RWPE2 (cell line): ENCODE measurements around the gene ZBTB3.

Experiments
- ATAC-seq: fragments of 200-7000 bp; cut with Tn5 transposase; 3 replicates; pipeline ENCODE4 v1.9.1; 2021; ENCODE audit warnings: low read depth
- DNase-seq: peaks from one replicate; pipeline ENCODE4 v3.0.0-alpha.2; 2020; ENCODE audit warnings: low spot score
- H3K27ac ChIP-seq: fragments of 450-650 bp; 2 replicates; pipeline ENCODE4 v1.5.1; 2017; ENCODE audit warnings: mild to moderate bottlenecking; ENCODE audit not compliant: poor library complexity, severe bottlenecking
- H3K27me3 ChIP-seq: fragments of 250-450 bp; sonication (Bioruptor Pico); 2 replicates; pipeline ENCODE4 v1.5.1; 2021; ENCODE audit warnings: mild to moderate bottlenecking, moderate library complexity; ENCODE audit not compliant: insufficient read depth, poor library complexity, severe bottlenecking
- H3K36me3 ChIP-seq: fragments of 250-450 bp; sonication (Bioruptor Pico); 2 replicates; pipeline ENCODE4 v1.5.1; 2020; ENCODE audit warnings: low read depth, mild to moderate bottlenecking, moderate library complexity
- H3K4me1 ChIP-seq: fragments of 250-450 bp; sonication (Bioruptor Pico); 2 replicates; pipeline ENCODE4 v1.5.1; 2021; ENCODE audit warnings: mild to moderate bottlenecking, moderate library complexity; ENCODE audit not compliant: insufficient read depth, poor library complexity, severe bottlenecking
- H3K4me3 ChIP-seq: fragments of 250-450 bp; sonication (Bioruptor Pico); 2 replicates; pipeline ENCODE4 v1.5.1; 2021; ENCODE audit warnings: mild to moderate bottlenecking, moderate library complexity; ENCODE audit not compliant: severe bottlenecking
- H3K9me3 ChIP-seq: fragments of 250-450 bp; sonication (Bioruptor Pico); 2 replicates; pipeline ENCODE4 v1.5.1; 2021; ENCODE audit warnings: mild to moderate bottlenecking, moderate library complexity; ENCODE audit not compliant: severe bottlenecking
- TF ChIP-seq, protein P1 (sequence below): fragments of 450-650 bp; IDR thresholded peaks from one replicate; pipeline ENCODE4 v1.5.1; 2017; ENCODE audit warnings: mild to moderate bottlenecking, moderate library complexity; ENCODE audit not compliant: poor library complexity, severe bottlenecking

ZBTB3 gene

DNA sequence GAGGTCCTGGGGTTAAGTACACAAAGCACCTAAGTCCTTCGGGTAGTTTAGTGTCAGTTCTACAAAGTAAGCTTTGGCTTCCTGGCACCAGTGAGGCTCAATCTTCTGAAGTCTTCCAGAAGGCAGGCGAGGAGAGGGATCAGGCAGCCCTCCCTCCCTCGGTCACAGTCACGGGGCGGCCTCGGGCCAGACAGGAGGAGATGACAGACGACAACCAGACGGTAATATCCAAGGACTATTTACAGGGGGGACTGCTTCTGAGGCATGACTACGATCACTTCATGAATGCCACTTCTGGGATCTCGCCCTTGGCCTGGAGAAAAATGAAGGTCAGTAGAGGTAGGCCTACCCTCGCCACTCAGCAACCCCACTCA is 38.2 kb upstream of the ZBTB3 start:
- Histone ChIP-seq H3K4me1 (peaks cover 9% of the 10 kb centered on the region), H3K9me3 (no peaks in the 10 kb centered on the region), H3K4me3 (peak overlapping the region; percentile 97), H3K36me3 (peaks cover 69% of the 10 kb centered on the region), H3K27me3 (no peaks in the 10 kb centered on the region), H3K27ac (peak overlapping the region; percentile 90)
- TF ChIP-seq, protein P1, sequence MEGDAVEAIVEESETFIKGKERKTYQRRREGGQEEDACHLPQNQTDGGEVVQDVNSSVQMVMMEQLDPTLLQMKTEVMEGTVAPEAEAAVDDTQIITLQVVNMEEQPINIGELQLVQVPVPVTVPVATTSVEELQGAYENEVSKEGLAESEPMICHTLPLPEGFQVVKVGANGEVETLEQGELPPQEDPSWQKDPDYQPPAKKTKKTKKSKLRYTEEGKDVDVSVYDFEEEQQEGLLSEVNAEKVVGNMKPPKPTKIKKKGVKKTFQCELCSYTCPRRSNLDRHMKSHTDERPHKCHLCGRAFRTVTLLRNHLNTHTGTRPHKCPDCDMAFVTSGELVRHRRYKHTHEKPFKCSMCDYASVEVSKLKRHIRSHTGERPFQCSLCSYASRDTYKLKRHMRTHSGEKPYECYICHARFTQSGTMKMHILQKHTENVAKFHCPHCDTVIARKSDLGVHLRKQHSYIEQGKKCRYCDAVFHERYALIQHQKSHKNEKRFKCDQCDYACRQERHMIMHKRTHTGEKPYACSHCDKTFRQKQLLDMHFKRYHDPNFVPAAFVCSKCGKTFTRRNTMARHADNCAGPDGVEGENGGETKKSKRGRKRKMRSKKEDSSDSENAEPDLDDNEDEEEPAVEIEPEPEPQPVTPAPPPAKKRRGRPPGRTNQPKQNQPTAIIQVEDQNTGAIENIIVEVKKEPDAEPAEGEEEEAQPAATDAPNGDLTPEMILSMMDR = no peak
- ATAC-seq (no peak), DNase-seq (no peak)

DNA sequence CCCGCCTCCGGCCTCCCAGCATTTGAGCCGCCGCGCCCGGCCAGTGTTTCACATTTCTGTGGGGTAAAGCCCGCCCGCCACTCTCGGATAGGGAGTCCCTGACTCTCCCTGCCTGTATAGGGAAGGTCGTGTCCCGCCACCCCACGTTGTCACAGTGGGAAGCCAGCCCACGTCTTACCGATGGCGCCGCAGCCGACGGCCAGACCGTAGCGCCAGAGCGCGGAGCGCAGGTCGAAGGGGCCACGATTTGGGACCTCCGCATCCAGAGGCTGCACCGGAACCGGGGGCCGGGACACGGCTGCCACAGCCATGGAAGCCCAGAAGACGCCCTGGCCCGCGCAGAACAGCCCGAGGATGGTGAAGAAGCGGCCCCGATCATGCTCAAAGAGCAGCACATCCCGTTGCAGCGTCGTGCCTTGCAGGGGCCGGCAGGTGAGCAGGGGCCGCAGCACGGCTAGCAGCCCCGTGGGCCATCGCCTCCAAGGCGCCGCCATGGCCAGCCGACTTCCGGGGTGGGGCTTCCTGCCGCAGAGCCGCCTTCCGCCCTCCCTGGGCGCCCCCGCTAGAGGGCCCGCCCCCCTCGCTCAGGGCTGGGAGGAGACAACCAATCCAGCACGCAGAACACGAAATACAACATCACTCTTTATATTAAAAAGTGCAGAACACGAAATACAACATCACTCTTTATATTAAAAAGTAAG is 37.7 kb upstream of the ZBTB3 start, which contains the start of gene TMEM223:
Gene TMEM223 (minus strand): TSS at position 506 of the 701 bp plus-strand sequence. CDS start 12 bp downstream, at position 494.
- ATAC-seq (peak; percentile 80), DNase-seq (peak; percentile 85)
- Histone ChIP-seq H3K27ac (peak within 1 kb of the TSS; percentile 90), H3K4me3 (peak within 1 kb of the TSS; percentile 97), H3K9me3 (no peaks in the 10 kb centered on the region), H3K36me3 (peaks cover 64% of the 10 kb centered on the region), H3K27me3 (no peaks in the 10 kb centered on the region), H3K4me1 (peaks cover 9% of the 10 kb centered on the region)
- TF ChIP-seq, protein P1 = no peak

DNA sequence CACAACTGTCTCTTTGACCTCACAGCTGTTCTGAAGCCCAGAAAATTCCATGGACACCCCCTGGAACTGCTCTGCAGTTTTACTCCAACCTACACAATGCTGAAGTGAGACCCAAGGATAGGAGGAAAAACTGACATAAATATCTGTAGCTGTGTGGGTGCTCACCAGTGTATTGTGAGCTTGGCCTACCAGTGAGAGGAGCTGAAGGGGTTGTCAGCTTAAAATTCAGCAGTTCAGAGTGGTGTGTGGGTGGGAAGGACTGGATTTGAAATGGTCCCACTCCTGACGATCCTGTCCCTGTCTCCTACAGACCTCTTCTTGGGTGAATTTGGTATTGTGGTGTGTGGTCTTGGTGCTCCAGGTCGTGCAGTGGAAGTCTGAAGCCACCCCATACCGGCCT is 35.6 kb upstream of the ZBTB3 start:
- Histone ChIP-seq H3K36me3 (peaks cover 49% of the 10 kb centered on the region), H3K9me3 (no peaks in the 10 kb centered on the region), H3K27me3 (no peaks in the 10 kb centered on the region), H3K27ac (peak overlapping the region; percentile 90), H3K4me1 (peaks cover 9% of the 10 kb centered on the region), H3K4me3 (no peak overlapping the region)
- DNase-seq (no peak), ATAC-seq (no peak)
- TF ChIP-seq, protein P1 = no peak

DNA sequence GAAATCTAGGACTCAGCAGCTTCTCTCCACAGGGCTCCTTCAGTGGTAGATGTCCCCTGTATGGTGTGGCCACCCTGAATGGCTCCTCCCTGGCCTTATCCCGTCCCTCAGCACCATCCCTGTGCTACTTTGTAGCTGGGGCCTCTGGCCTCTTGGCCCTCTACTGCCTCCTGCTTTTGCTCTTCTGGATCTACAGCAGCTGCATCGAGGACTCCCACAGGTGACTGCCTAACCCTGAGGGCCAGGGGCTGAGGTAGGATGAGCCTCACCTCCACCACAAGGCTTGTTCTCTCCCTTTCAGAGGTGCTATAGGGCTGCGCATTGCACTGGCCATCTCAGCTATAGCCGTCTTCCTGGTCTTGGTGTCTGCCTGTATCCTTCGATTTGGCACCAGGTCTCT is 35.0 kb upstream of the ZBTB3 start:
- peaks cover 9% of the 10 kb centered on the region for H3K4me1 ChIP-seq
- no peaks in the 10 kb centered on the region for H3K27me3 ChIP-seq
- H3K36me3 ChIP-seq = peaks cover 46% of the 10 kb centered on the region
- peak overlapping the region; percentile 90 for H3K27ac ChIP-seq
- ATAC-seq (no peak), DNase-seq (no peak)
- H3K9me3 ChIP-seq = no peaks in the 10 kb centered on the region
- no peak overlapping the region for H3K4me3 ChIP-seq
- TF ChIP-seq, protein P1 = no peak
